ENCODE measurements around the gene SEMA3G.

The SEMA3G gene

GRCh38 chr3:52438579-52439425 lies 6.1 kb downstream of the SEMA3G start:
- no peak for DNase-seq

- DNase-seq: no peak
Observed at GRCh38 chr3:52438104-52438376, 6.9 kb downstream of the SEMA3G start.

- DNase-seq: no peak
Observed at GRCh38 chr3:52437326-52438103, 7.4 kb downstream of the SEMA3G start.

GRCh38 chr3:52436500-52437149 lies 8.3 kb downstream of the SEMA3G start:
- peak; percentile 63 for DNase-seq

GRCh38 chr3:52435246-52436101 lies 9.4 kb downstream of the SEMA3G start:
- DNase-seq: no peak

GRCh38 chr3:52434491-52435115 lies 10.3 kb downstream of the SEMA3G start:
- no peak for DNase-seq

GRCh38 chr3:52433996-52434479 lies 10.9 kb downstream of the SEMA3G start:
- no peak for DNase-seq

- DNase-seq: no peak
Observed at GRCh38 chr3:52433328-52433995, 11.4 kb downstream of the SEMA3G start.

GRCh38 chr3:52432691-52433141 lies 12.2 kb downstream of the SEMA3G start:
- DNase-seq: no peak

- DNase-seq: no peak
Observed at GRCh38 chr3:52432225-52432624, 12.7 kb downstream of the SEMA3G start.

- no peak for DNase-seq
Observed at GRCh38 chr3:52431459-52432223, 13.3 kb downstream of the SEMA3G start.

- DNase-seq: no peak
Observed at GRCh38 chr3:52430416-52430810, 14.5 kb downstream of the SEMA3G start.

GRCh38 chr3:52429779-52430415 lies 15.0 kb downstream of the SEMA3G start:
- DNase-seq: no peak

GRCh38 chr3:52429031-52429430 lies 15.9 kb downstream of the SEMA3G start:
- DNase-seq: no peak

- peak; percentile 21 for DNase-seq
Observed at GRCh38 chr3:52428151-52429005, 16.5 kb downstream of the SEMA3G start.

GRCh38 chr3:52423173-52423572 lies 21.7 kb downstream of the SEMA3G start:
- DNase-seq: no peak

GRCh38 chr3:52422669-52423068 lies 22.2 kb downstream of the SEMA3G start:
- DNase-seq: no peak

- DNase-seq: no peak
Observed at GRCh38 chr3:52420388-52420787, 24.5 kb downstream of the SEMA3G start.

- DNase-seq: no peak
Observed at GRCh38 chr3:52415800-52416199, 29.1 kb downstream of the SEMA3G start.

Measured in GF-D8 (cell line).